Smooth muscle cell of the coronary artery (primary cell): ENCODE data around the gene SCAMP5. TPM values are rescaled to one million over a fixed set of nuclear protein-coding genes. Genes with fewer than 3 reads are reported as not detected.

ENCODE experiments used
- total RNA-seq: library from RNA; depleted of rRNA; stranded (reverse); fragments of >200 nt; gene quantifications from 2 replicates; pipeline ENCODE4 v1.2.3, GENCODE V29; 2014; ENCODE audit warnings: low replicate concordance

The SCAMP5 gene, protein sequence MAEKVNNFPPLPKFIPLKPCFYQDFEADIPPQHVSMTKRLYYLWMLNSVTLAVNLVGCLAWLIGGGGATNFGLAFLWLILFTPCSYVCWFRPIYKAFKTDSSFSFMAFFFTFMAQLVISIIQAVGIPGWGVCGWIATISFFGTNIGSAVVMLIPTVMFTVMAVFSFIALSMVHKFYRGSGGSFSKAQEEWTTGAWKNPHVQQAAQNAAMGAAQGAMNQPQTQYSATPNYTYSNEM
- total RNA-seq: 0.94 and 1.3 TPM in 2 replicates

GRCh38 chr15:74995182-74995778 is at the start of gene SCAMP5:
SCAMP5 (plus strand) TSS chr15:74995563; CDS start chr15:75011840, 16,277 bp downstream.

DNA sequence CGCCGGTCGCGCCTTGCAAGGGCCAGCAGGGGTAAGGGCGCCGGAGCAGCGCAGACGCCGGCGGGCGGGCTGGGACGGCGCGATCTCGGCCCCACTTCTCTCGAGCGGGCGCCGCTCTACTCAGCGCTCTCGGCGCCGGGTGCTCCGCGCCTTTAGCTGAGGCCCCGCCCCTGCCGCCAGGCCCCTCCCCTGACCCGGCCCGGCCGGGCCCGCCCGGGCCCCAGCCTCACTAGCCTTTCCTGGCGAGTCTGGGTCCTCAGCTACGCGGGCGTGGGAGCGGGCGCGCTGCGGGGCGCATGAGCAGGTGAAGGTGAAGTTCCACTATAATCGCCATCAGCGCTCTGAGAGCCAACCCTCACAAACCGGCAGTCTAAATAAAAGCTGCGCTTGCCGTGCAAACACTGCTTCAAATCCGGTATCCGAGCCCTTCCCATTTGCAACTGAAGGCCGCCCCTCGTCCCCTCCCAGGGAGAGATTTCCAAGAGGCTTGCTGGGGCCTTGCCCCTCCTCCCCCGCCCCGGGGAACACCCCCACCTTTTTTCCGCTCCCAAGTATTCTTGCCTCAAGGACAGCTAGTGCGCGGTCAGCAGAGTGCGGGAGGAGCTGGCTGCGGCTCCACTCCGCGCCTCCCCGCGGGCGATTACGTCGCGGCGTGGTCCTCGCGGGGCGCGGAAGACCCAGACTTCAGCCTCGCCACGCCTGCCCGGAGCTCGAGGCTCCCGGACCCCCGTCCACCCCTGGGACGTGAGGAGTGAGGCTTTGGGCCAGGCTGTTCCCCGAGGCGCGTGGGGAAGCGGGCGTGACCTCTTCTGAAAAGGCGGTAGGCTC is 38.5 kb upstream of the SCAMP5 start, which contains the start of gene RPP25:
Gene RPP25, minus strand, starts transcription at position 125 of the 828 bp plus-strand sequence. CDS start 189 bp downstream, outside the sequence.

DNA sequence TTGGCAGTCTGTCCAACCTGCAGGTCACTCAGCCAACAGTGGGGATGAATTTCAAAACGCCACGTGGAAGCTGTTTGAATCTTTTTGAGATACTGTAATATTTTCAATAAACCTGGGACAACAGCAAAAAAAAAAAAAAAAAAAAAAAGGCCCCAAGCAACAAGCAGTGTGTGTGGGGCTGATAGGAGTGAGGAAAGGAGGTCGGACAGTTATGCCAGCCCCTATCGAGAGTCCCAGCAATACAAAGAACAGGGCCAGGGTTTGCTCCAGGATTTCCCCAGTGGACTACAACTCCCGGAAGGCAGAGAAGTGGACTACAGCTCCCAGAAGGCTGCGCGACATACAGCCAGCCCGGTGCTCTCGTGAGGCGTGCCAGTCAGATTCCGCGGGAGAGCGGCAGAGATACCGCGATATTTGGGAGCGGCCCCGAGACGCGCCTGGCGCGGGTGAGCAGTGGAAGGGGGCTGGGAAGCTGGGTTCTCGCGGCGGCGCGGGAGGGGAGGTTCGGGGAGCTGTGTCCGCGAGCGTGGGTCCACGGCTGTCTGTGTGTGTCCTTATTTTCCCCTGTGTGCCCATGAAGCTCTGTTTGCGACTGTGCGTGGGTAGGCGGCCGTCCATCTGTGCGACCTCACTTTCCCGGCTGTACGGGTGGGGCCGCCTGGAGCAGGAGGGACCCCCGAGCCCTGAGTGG is 28.0 kb downstream of the SCAMP5 start, which contains the start of gene PPCDC:
Gene PPCDC, plus strand, starts transcription at position 410 of the 691 bp plus-strand sequence. CDS start 4,729 bp downstream, outside the sequence.

Other genes starting within 250 kb of the SCAMP5 start
- gene CYP1A2, start 246.7 kb upstream of the SCAMP5 start, total RNA-seq: not detected in 2 replicates
- gene CSK, start 213.5 kb upstream of the SCAMP5 start, total RNA-seq: 21.3 and 22.6 TPM in 2 replicates
- gene LMAN1L, start 182.7 kb upstream of the SCAMP5 start, total RNA-seq: not detected in 2 replicates
- not detected in 2 replicates for gene CPLX3, start 168.9 kb upstream of the SCAMP5 start, total RNA-seq
- gene ULK3, start 152.4 kb upstream of the SCAMP5 start, total RNA-seq: 4.4 and 11.4 TPM in 2 replicates
- gene SCAMP2, start 122.2 kb upstream of the SCAMP5 start, total RNA-seq: 9.2 and 15.6 TPM in 2 replicates
- gene MPI, start 105.5 kb upstream of the SCAMP5 start, total RNA-seq: 57.1 and 62.5 TPM in 2 replicates
- 31.7 and 35.6 TPM in 2 replicates for gene FAM219B, start 88.7 kb upstream of the SCAMP5 start, total RNA-seq
- 19.4 and 37.5 TPM in 2 replicates for gene COX5A, start 57.5 kb upstream of the SCAMP5 start, total RNA-seq
- gene RPP25, start 38.8 kb upstream of the SCAMP5 start, total RNA-seq: 1.8 and 4.4 TPM in 2 replicates
- 3.3 and 10.1 TPM in 2 replicates for gene PPCDC, start 28.0 kb downstream of the SCAMP5 start, total RNA-seq
- 0.94 and 2.3 TPM in 2 replicates for gene C15orf39, start 206.3 kb downstream of the SCAMP5 start, total RNA-seq